Measurements from ENCODE around the gene KHSRP. TPM values are rescaled to one million over a fixed set of nuclear protein-coding genes. Genes with fewer than 3 reads are reported as not detected.

The KHSRP gene
- total and polyA plus RNA-seq, 2 of the 13 experiments (the other 11 are each of a cell fraction or from before 2014, with no cell fraction given): 72.1 to 129 TPM

DNA sequence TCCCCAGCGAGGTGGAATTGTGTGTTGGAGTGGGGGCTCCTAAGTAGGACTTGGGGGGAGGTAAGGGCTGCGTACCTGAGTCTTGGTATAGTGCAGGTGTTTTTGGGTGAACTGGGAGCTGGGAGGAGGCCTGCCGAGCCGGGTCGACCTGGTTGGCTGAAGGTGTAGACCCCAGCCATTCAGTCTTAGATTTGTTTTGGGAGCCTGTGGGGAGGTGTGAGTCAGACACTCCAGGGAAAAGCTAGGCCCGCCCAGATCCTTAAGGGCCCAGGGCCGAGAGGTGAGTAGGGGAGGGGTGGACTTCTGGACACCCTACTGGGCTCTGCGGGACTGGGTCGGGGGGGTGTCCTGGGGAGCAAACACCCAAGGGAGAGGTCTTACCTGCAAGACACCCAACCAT lies 40.4 kb upstream of the KHSRP start:
- DNase-seq (ENCODE audit: low spot score) (no peak), FAIRE-seq (no peak), ATAC-seq (no peak)
- no TSS peak for BruUV-seq (replicated peaks)
- peak overlapping the region; percentile 87 for H3K4me2 ChIP-seq (ENCODE audit: low read depth, low read length)
- in situ Hi-C loops (cut with HindIII; ENCODE audit: extremely low pct_ligation_motif_present, low pct_unique_long_range_greater_than_20kb): no loop called here
- ChIA-PET CTCF (ENCODE audit: low intra/inter-chr PET ratio, low total read pairs) (no interaction called here), POLR2A (interaction anchor here (2.3 kb wide), 1 partner anchor 11 kb away, joined by 13 read pairs; no protein-coding TSS in a partner anchor)
- H3K79me2 ChIP-seq (ENCODE audit: insufficient read depth, low read length): no peaks in the 10 kb centered on the region
- H2AFZ ChIP-seq (ENCODE audit: low read length): no peak overlapping the region
- no peaks in the 10 kb centered on the region; a peak in 1 of 5 replicates for H3K36me3 ChIP-seq (replicated peaks in 1 of 2; ENCODE audit: control insufficient read depth in 1 of 2, insufficient read depth in 2 of 2, low read length in 2 of 2)
- peak overlapping the region; percentile 65 for H3K27ac ChIP-seq (ENCODE audit: extremely low read length, insufficient read depth, low read length)
- H3K4me3 ChIP-seq (replicated peaks in 1 of 3; ENCODE audit: insufficient read depth in 1 of 3, low read depth in 2 of 3, low read length in 3 of 3): peak overlapping the region; percentile 81 to 91 (median 89)
- H3K9ac ChIP-seq (ENCODE audit: insufficient read depth, low read depth, low read length): peak overlapping the region; percentile 85
- intact Hi-C loops (cut with micrococcal nuclease; ENCODE audit: unreplicated experiment): no loop called here
- peaks cover 9% of the 10 kb centered on the region for H3K4me1 ChIP-seq (ENCODE audit: insufficient read depth, low read length)
- H4K20me1 ChIP-seq (ENCODE audit: insufficient read depth, low read length): no peaks in the 10 kb centered on the region
- H3K27me3 ChIP-seq (ENCODE audit: control insufficient read depth in 1 of 2, insufficient read depth in 2 of 2, low read length in 2 of 2): no peaks in the 10 kb centered on the region
- 34% methylated on average over 6 of the region's 9 CpGs for WGBS (ENCODE audit: low lambda C conversion rate)
- 0 out of 2 replicates have a peak, but pooled peaks have one; percentile 1 for TF ChIP-seq ZBTB42 (CRISPR knock-in tag; IDR thresholded peaks at IDR 0.05)
- TF ChIP-seq, protein P1, sequence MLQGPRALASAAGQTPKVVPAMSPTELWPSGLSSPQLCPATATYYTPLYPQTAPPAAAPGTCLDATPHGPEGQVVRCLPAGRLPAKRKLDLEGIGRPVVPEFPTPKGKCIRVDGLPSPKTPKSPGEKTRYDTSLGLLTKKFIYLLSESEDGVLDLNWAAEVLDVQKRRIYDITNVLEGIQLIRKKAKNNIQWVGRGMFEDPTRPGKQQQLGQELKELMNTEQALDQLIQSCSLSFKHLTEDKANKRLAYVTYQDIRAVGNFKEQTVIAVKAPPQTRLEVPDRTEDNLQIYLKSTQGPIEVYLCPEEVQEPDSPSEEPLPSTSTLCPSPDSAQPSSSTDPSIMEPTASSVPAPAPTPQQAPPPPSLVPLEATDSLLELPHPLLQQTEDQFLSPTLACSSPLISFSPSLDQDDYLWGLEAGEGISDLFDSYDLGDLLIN (CRISPR knock-in tag; IDR thresholded peaks at IDR 0.05; ENCODE audit: borderline replicate concordance): no peak
- no peaks in the 10 kb centered on the region for H3K9me3 ChIP-seq (ENCODE audit: low read length)

DNA sequence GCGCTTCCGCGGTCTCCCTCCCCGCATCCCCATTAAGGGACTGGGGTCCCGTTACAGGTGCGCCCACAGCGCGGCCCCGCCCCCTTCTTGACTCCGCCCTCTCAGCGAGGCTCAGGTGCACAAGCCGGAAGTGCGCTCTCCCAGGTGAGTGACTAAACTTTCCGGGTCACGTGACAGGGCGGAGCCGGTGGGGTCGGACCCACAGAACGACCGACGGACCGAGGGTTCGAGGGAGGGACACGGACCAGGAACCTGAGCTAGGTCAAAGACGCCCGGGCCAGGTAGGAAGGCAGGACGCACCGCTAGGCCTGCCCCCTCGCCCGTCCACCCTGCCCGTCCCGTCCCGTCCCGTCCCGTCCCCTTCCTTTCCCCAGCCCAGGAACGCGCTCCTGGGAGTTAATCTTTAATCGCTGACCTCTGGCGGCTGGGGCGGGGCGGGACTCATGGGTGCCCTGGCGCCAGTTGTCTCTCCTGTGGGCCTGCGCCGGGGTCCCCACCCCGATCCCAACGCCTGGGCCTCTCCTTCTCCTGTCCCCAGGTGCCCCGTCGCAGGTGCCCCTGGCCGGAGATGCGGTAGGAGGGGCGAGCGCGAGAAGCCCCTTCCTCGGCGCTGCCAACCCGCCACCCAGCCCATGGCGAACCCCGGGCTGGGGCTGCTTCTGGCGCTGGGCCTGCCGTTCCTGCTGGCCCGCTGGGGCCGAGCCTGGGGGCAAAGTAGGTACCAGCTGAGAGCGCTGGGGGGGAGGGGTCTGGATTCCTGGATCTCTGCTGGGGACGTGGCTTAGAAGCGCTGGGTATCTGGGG lies 39.7 kb upstream of the KHSRP start, which contains the start of gene CRB3:
Gene CRB3 (plus strand): TSS at position 202 of the 804 bp plus-strand sequence. CDS start 431 bp downstream, at position 633.
- 11% methylated on average over 18 of the region's 65 CpGs for WGBS (ENCODE audit: low lambda C conversion rate)
- H2AFZ ChIP-seq (ENCODE audit: low read length): no peak within 1 kb of the TSS
- H3K79me2 ChIP-seq (ENCODE audit: insufficient read depth, low read length): no peaks in the 10 kb centered on the region
- TSS peak; percentile 35 for BruUV-seq (replicated peaks)
- in situ Hi-C loops (cut with HindIII; ENCODE audit: extremely low pct_ligation_motif_present, low pct_unique_long_range_greater_than_20kb): no loop called here
- peak within 1 kb of the TSS; percentile 81 to 91 (median 89) for H3K4me3 ChIP-seq (replicated peaks in 1 of 3; ENCODE audit: insufficient read depth in 1 of 3, low read depth in 2 of 3, low read length in 3 of 3)
- ChIA-PET POLR2A (interaction anchor here (2.3 kb wide), 1 partner anchor 12 kb away, joined by 13 read pairs; no protein-coding TSS in a partner anchor), CTCF (ENCODE audit: low intra/inter-chr PET ratio, low total read pairs) (no interaction called here)
- H3K9me3 ChIP-seq (ENCODE audit: low read length): no peaks in the 10 kb centered on the region
- H3K36me3 ChIP-seq (replicated peaks in 1 of 2; ENCODE audit: control insufficient read depth in 1 of 2, insufficient read depth in 2 of 2, low read length in 2 of 2): no peaks in the 10 kb centered on the region; a peak in 1 of 5 replicates
- peak; percentile 32 for FAIRE-seq
- no peaks in the 10 kb centered on the region for H4K20me1 ChIP-seq (ENCODE audit: insufficient read depth, low read length)
- H3K27me3 ChIP-seq (ENCODE audit: control insufficient read depth in 1 of 2, insufficient read depth in 2 of 2, low read length in 2 of 2): no peaks in the 10 kb centered on the region
- H3K27ac ChIP-seq (ENCODE audit: extremely low read length, insufficient read depth, low read length): peak within 1 kb of the TSS; percentile 65
- ATAC-seq: peak; percentile 78
- intact Hi-C loops (cut with micrococcal nuclease; ENCODE audit: unreplicated experiment): no loop called here
- H3K4me1 ChIP-seq (ENCODE audit: insufficient read depth, low read length): peaks cover 9% of the 10 kb centered on the region
- H3K4me2 ChIP-seq (ENCODE audit: low read depth, low read length): peak within 1 kb of the TSS; percentile 87
- DNase-seq (ENCODE audit: low spot score): peak; percentile 73
- peak within 1 kb of the TSS; percentile 85 for H3K9ac ChIP-seq (ENCODE audit: insufficient read depth, low read depth, low read length)
- TF ChIP-seq ZSCAN29 (CRISPR knock-in tag; conservative IDR thresholded peaks at IDR 0.05): no peak
- TF ChIP-seq NCOA5 (CRISPR knock-in tag; IDR thresholded peaks at IDR 0.05): no peak
- TF ChIP-seq, protein P2, sequence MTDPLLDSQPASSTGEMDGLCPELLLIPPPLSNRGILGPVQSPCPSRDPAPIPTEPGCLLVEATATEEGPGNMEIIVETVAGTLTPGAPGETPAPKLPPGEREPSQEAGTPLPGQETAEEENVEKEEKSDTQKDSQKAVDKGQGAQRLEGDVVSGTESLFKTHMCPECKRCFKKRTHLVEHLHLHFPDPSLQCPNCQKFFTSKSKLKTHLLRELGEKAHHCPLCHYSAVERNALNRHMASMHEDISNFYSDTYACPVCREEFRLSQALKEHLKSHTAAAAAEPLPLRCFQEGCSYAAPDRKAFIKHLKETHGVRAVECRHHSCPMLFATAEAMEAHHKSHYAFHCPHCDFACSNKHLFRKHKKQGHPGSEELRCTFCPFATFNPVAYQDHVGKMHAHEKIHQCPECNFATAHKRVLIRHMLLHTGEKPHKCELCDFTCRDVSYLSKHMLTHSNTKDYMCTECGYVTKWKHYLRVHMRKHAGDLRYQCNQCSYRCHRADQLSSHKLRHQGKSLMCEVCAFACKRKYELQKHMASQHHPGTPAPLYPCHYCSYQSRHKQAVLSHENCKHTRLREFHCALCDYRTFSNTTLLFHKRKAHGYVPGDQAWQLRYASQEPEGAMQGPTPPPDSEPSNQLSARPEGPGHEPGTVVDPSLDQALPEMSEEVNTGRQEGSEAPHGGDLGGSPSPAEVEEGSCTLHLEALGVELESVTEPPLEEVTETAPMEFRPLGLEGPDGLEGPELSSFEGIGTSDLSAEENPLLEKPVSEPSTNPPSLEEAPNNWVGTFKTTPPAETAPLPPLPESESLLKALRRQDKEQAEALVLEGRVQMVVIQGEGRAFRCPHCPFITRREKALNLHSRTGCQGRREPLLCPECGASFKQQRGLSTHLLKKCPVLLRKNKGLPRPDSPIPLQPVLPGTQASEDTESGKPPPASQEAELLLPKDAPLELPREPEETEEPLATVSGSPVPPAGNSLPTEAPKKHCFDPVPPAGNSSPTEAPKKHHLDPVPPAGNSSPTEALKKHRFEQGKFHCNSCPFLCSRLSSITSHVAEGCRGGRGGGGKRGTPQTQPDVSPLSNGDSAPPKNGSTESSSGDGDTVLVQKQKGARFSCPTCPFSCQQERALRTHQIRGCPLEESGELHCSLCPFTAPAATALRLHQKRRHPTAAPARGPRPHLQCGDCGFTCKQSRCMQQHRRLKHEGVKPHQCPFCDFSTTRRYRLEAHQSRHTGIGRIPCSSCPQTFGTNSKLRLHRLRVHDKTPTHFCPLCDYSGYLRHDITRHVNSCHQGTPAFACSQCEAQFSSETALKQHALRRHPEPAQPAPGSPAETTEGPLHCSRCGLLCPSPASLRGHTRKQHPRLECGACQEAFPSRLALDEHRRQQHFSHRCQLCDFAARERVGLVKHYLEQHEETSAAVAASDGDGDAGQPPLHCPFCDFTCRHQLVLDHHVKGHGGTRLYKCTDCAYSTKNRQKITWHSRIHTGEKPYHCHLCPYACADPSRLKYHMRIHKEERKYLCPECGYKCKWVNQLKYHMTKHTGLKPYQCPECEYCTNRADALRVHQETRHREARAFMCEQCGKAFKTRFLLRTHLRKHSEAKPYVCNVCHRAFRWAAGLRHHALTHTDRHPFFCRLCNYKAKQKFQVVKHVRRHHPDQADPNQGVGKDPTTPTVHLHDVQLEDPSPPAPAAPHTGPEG (CRISPR knock-in tag; IDR thresholded peaks at IDR 0.05): peak; percentile 96
- no peak for TF ChIP-seq EZH2 (conservative IDR thresholded peaks at IDR 0.05; ENCODE audit: low read depth, low read length)
- no peak for TF ChIP-seq ZNF773 (CRISPR knock-in tag; IDR thresholded peaks at IDR 0.05; ENCODE audit: borderline replicate concordance)
